GM18951 (cell line): Measurements from ENCODE around the gene IGF1R.

ENCODE experiments used
- POLR2A ChIP-seq: IDR thresholded peaks from 4 replicates; pipeline ENCODE4 v1.6.1; 2011; ENCODE audit warnings: mild to moderate bottlenecking; ENCODE audit not compliant: insufficient read length, insufficient read depth; ENCODE audit errors: extremely low read depth
- in situ Hi-C: fragments of 300-500 bp; cut with MboI; formaldehyde crosslinking; loops from one replicate; pipeline ENCODE4 v1.12.0; 2022; ENCODE audit warnings: low sequenced_read_pairs, mixed read lengths, inconsistent platforms; ENCODE audit not compliant: unreplicated experiment

The IGF1R gene

GRCh38 chr15:98809273-98809672, 160.9 kb downstream of the IGF1R start:
- in situ Hi-C loops: no loop called here
- TF ChIP-seq POLR2A: no peak

- in situ Hi-C loops: no loop called here
- no peak for TF ChIP-seq POLR2A
Observed at GRCh38 chr15:98812716-98813446, 164.5 kb downstream of the IGF1R start.

GRCh38 chr15:98813951-98814350, 165.6 kb downstream of the IGF1R start:
- in situ Hi-C loops: no loop called here
- no peak for TF ChIP-seq POLR2A

- TF ChIP-seq POLR2A: no peak
- in situ Hi-C loops: no loop called here
Observed at GRCh38 chr15:98815207-98815606, 166.9 kb downstream of the IGF1R start.

- in situ Hi-C loops: no loop called here
Observed at GRCh38 chr15:98817745-98818144, 169.4 kb downstream of the IGF1R start.

GRCh38 chr15:98823012-98823458, 174.7 kb downstream of the IGF1R start:
- in situ Hi-C loops: no loop called here
- TF ChIP-seq POLR2A: no peak

More at GRCh38 chr15:98817745-98818144, 169.4 kb downstream of the IGF1R start:
- TF ChIP-seq POLR2A: no peak

GRCh38 chr15:98823616-98824015, 175.3 kb downstream of the IGF1R start:
- no peak for TF ChIP-seq POLR2A
- in situ Hi-C loops: no loop called here

GRCh38 chr15:98824595-98824994, 176.3 kb downstream of the IGF1R start:
- no peak for TF ChIP-seq POLR2A
- in situ Hi-C loops: no loop called here

GRCh38 chr15:98826658-98827057, 178.3 kb downstream of the IGF1R start:
- no peak for TF ChIP-seq POLR2A

GRCh38 chr15:98827217-98827616, 178.9 kb downstream of the IGF1R start:
- in situ Hi-C loops: no loop called here
- no peak for TF ChIP-seq POLR2A

More at GRCh38 chr15:98826658-98827057, 178.3 kb downstream of the IGF1R start:
- in situ Hi-C loops: no loop called here

- in situ Hi-C loops: no loop called here
- TF ChIP-seq POLR2A: no peak
Observed at GRCh38 chr15:98830034-98830634, 181.8 kb downstream of the IGF1R start.

GRCh38 chr15:98834976-98835375, 186.6 kb downstream of the IGF1R start:
- in situ Hi-C loops: no loop called here
- no peak for TF ChIP-seq POLR2A

- in situ Hi-C loops: no loop called here
- no peak for TF ChIP-seq POLR2A
Observed at GRCh38 chr15:98835876-98836275, 187.5 kb downstream of the IGF1R start.
